RWPE1 (cell line): ENCODE measurements around the gene BARHL2.

Experiments used
- CTCF ChIA-PET: fragments of 350-600 bp; sonication (Branson Sonifier 250); formaldehyde crosslinking; extraction: SDS; loops from one replicate; lab custom pipeline; 2021; lab: Yijun Ruan, JAX
- POLR2A ChIA-PET: fragments of 400-600 bp; formaldehyde crosslinking; extraction: SDS; loops from one replicate; lab custom pipeline; 2020; ENCODE audit warnings: antibody characterized with exemption; ENCODE audit not compliant: low non-redundant PET; lab: Yijun Ruan, JAX
- DNase-seq: peaks from one replicate; pipeline ENCODE4 v3.0.0; 2012; ENCODE audit warnings: low spot score
- H3K27ac ChIP-seq: fragments of 450-650 bp; 2 replicates; pipeline ENCODE4 v1.5.1; 2017
- CTCF ChIP-seq: fragments of 450-650 bp; conservative IDR thresholded peaks from 2 replicates; pipeline ENCODE4 v1.5.1; 2017; ENCODE audit warnings: low read depth, mild to moderate bottlenecking

BARHL2 gene

GRCh38 chr1:90725657-90726424 is 8.7 kb upstream of the BARHL2 start:
- H3K27ac ChIP-seq, result no peak overlapping the region
- no peak for DNase-seq
- TF ChIP-seq CTCF, result no peak
- POLR2A ChIA-PET, result no interaction called here
- CTCF ChIA-PET, result no interaction called here

GRCh38 chr1:90724926-90725656 is 8.0 kb upstream of the BARHL2 start:
- ChIA-PET POLR2A (no interaction called here), CTCF (interaction anchor here (0.6 kb wide), 1 partner anchor 114 kb away, joined by 3 read pairs; no protein-coding TSS in a partner anchor)
- no peak overlapping the region for H3K27ac ChIP-seq
- DNase-seq, result no peak
- TF ChIP-seq CTCF, result no peak

GRCh38 chr1:90724361-90724760 is 7.3 kb upstream of the BARHL2 start:
- H3K27ac ChIP-seq, result no peak overlapping the region
- no peak for DNase-seq
- CTCF ChIA-PET, result interaction anchor here (0.6 kb wide), 2 partner anchors 114 to 755 kb away, joined by 3 to 8 read pairs; no protein-coding TSS in a partner anchor
- POLR2A ChIA-PET, result no interaction called here
- no peak for TF ChIP-seq CTCF

- POLR2A ChIA-PET, result no interaction called here
- no peak for DNase-seq
- no peak for TF ChIP-seq CTCF
- CTCF ChIA-PET, result interaction anchor here (0.6 kb wide), 1 partner anchor 754 kb away, joined by 8 read pairs; no protein-coding TSS in a partner anchor
- no peak overlapping the region for H3K27ac ChIP-seq
Observed at GRCh38 chr1:90723590-90724108, 6.5 kb upstream of the BARHL2 start.

- H3K27ac ChIP-seq, result no peak overlapping the region
- POLR2A ChIA-PET, result no interaction called here
- no peak for TF ChIP-seq CTCF
- DNase-seq, result no peak
- CTCF ChIA-PET, result no interaction called here
Observed at GRCh38 chr1:90722874-90723589, 5.9 kb upstream of the BARHL2 start.
